Ishikawa (cell line): ENCODE measurements around the gene CCDC177.

Source experiments
- CREB1 ChIP-seq: IDR thresholded peaks from 2 replicates; pipeline ENCODE4 v1.6.1; 2012; ENCODE audit warnings: low read depth
- EP300 ChIP-seq: IDR thresholded peaks from 2 replicates; pipeline ENCODE4 v1.6.1; 2012; ENCODE audit warnings: borderline replicate concordance
- FOXM1 ChIP-seq: IDR thresholded peaks from 2 replicates; pipeline ENCODE4 v1.6.1; 2012; ENCODE audit warnings: low read depth, borderline replicate concordance
- NFIC ChIP-seq: IDR thresholded peaks from 2 replicates; pipeline ENCODE4 v1.6.1; 2012
- REST ChIP-seq: IDR thresholded peaks from 2 replicates; pipeline ENCODE4 v1.6.1; 2012; ENCODE audit warnings: low read depth, mild to moderate bottlenecking
- TEAD4 ChIP-seq: IDR thresholded peaks from 2 replicates; pipeline ENCODE4 v1.6.1; 2012
- YY1 ChIP-seq: IDR thresholded peaks from 2 replicates; pipeline ENCODE4 v1.6.1; 2012; ENCODE audit warnings: low read depth
- TF ChIP-seq, protein P1 (sequence below): IDR thresholded peaks from 2 replicates; pipeline ENCODE4 v1.6.1; 2012

DNA sequence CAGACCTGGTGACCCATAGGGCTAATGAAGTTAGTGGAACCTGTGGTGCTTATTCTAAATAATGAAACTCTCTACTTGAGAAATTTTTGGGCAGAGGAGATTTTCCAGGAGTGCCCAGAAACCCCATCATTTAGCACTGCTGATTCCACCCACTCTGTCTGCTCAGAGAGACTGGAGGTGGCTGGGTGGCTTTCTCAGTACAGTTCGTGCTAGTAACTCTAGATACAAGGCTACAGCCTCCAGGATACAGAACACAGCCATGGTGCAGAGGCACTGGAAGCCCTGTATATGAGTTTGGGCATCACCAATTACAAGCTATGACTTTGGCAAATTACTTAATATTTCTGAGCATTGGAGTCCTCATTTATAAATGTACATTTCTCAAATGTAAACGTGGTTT is 32.4 kb downstream of the CCDC177 start:
- no peak for TF ChIP-seq NFIC
- TF ChIP-seq TEAD4 = no peak
- TF ChIP-seq YY1 = no peak
- no peak for TF ChIP-seq EP300
- no peak for TF ChIP-seq CREB1
- TF ChIP-seq, protein P1, sequence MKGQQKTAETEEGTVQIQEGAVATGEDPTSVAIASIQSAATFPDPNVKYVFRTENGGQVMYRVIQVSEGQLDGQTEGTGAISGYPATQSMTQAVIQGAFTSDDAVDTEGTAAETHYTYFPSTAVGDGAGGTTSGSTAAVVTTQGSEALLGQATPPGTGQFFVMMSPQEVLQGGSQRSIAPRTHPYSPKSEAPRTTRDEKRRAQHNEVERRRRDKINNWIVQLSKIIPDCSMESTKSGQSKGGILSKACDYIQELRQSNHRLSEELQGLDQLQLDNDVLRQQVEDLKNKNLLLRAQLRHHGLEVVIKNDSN = no peak
- no peak for TF ChIP-seq FOXM1
- TF ChIP-seq REST = no peak
